Esophagus muscularis mucosa (tissue), 4 donors: ENCODE data around the gene CDIPT.

Experiments used
- EP300 ChIP-seq: sonication (generic); formaldehyde crosslinking; IDR thresholded peaks from one replicate; pipeline ENCODE4 v1.6.1; 2017; ENCODE audit warnings: antibody characterized with exemption
- POLR2A ChIP-seq: fragments of 450-650 bp; IDR thresholded peaks from one replicate; pipeline ENCODE4 v1.6.1; 2017; ENCODE audit warnings: antibody characterized with exemption, moderate library complexity, mild to moderate bottlenecking, low read depth
- POLR2AphosphoS5 ChIP-seq, 2 donors: sonication (generic); formaldehyde crosslinking; IDR thresholded peaks; one replicate each; pipeline ENCODE4 v1.6.1; 2017; ENCODE audit warnings: antibody characterized with exemption in 2 of 2
- TF ChIP-seq, protein P1 (sequence below), 3 experiments: fragments of 200-600 bp in 2 of 3; fragments of 450-650 bp in 1 of 3; sonication (generic) in 2 of 3; IDR thresholded peaks; one replicate each; pipeline ENCODE4 v1.5.1; 2017 to 2019; ENCODE audit warnings: antibody characterized with exemption in 3 of 3, mild to moderate bottlenecking in 2 of 3, moderate library complexity in 1 of 3

DNA sequence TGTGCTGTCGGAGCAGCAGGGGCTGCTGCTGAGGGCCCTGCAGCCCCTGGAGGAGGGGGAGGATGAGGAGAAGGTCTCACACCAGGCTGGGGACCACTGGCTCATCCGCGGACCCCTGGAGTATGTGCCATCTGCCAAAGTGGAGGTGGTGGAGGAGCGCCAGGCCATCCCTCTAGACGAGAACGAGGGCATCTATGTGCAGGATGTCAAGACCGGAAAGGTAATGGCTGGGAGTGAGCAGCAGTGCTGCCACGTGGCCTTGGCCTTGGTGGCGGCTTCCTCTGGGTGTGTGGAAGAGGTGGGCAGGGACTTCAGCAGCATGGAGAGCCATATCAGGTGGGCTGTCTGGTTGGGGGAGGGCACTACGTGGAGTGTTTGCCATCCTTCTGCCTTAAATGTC is 22.8 kb downstream of the CDIPT start:
- TF ChIP-seq POLR2AphosphoS5 (IDR thresholded peaks at IDR 0.05), result no peak
- TF ChIP-seq, protein P1, sequence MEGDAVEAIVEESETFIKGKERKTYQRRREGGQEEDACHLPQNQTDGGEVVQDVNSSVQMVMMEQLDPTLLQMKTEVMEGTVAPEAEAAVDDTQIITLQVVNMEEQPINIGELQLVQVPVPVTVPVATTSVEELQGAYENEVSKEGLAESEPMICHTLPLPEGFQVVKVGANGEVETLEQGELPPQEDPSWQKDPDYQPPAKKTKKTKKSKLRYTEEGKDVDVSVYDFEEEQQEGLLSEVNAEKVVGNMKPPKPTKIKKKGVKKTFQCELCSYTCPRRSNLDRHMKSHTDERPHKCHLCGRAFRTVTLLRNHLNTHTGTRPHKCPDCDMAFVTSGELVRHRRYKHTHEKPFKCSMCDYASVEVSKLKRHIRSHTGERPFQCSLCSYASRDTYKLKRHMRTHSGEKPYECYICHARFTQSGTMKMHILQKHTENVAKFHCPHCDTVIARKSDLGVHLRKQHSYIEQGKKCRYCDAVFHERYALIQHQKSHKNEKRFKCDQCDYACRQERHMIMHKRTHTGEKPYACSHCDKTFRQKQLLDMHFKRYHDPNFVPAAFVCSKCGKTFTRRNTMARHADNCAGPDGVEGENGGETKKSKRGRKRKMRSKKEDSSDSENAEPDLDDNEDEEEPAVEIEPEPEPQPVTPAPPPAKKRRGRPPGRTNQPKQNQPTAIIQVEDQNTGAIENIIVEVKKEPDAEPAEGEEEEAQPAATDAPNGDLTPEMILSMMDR (IDR thresholded peaks at IDR 0.05), result no peak
- no peak for TF ChIP-seq POLR2A
- TF ChIP-seq EP300, result no peak
